GM19099 (cell line): Measurements from ENCODE around the gene ADGRG1.

Experiments
- POLR2A ChIP-seq: IDR thresholded peaks from 3 replicates; pipeline ENCODE4 v1.6.1; 2011; ENCODE audit warnings: low read depth; ENCODE audit not compliant: insufficient read length; ENCODE audit errors: extremely low read depth

The ADGRG1 gene

GRCh38 chr16:57694231-57694724 is 65.8 kb downstream of the ADGRG1 start:
- no peak for TF ChIP-seq POLR2A

- TF ChIP-seq POLR2A = no peak
Measured at GRCh38 chr16:57694725-57695679, 66.6 kb downstream of the ADGRG1 start, which contains the start of gene DRC7. Gene DRC7, plus strand, starts transcription at chr16:57694806. Its CDS starts 3,144 bp downstream, at chr16:57697950.

- no peak for TF ChIP-seq POLR2A
Measured at GRCh38 chr16:57695680-57696069, 67.2 kb downstream of the ADGRG1 start.

- TF ChIP-seq POLR2A = no peak
Measured at GRCh38 chr16:57696240-57696639, 67.8 kb downstream of the ADGRG1 start.

- TF ChIP-seq POLR2A = no peak
Measured at GRCh38 chr16:57697896-57698537, 69.6 kb downstream of the ADGRG1 start.

GRCh38 chr16:57698812-57699405 is 70.5 kb downstream of the ADGRG1 start:
- no peak for TF ChIP-seq POLR2A

- TF ChIP-seq POLR2A = no peak
Measured at GRCh38 chr16:57699481-57699880, 71.1 kb downstream of the ADGRG1 start.

- no peak for TF ChIP-seq POLR2A
Measured at GRCh38 chr16:57699899-57700298, 71.5 kb downstream of the ADGRG1 start.

- no peak for TF ChIP-seq POLR2A
Measured at GRCh38 chr16:57700781-57701551, 72.5 kb downstream of the ADGRG1 start.

GRCh38 chr16:57701759-57702371 is 73.4 kb downstream of the ADGRG1 start:
- no peak for TF ChIP-seq POLR2A

- no peak for TF ChIP-seq POLR2A
Measured at GRCh38 chr16:57703416-57704010, 75.1 kb downstream of the ADGRG1 start.

- TF ChIP-seq POLR2A = no peak
Measured at GRCh38 chr16:57704011-57704904, 75.8 kb downstream of the ADGRG1 start.

GRCh38 chr16:57704905-57705852 is 76.7 kb downstream of the ADGRG1 start:
- TF ChIP-seq POLR2A = no peak
